ENCODE data around the gene SFXN5.

SFXN5 gene

GRCh38 chr2:72975017-72975416 lies 96.5 kb downstream of the SFXN5 start:
- DNase-seq (ENCODE audit: low spot score): no peak
- in situ Hi-C loops (cut with MboI; ENCODE audit: low pct_unique_long_range_greater_than_20kb, low sequenced_read_pairs, unreplicated experiment): loop anchor here (25.0 kb wide), 1 partner anchor 187 kb away; no protein-coding TSS in a partner anchor
- TF ChIP-seq CTCF (IDR thresholded peaks at IDR 0.05; ENCODE audit: extremely low read depth, insufficient read depth, missing control alignments): no peak

GRCh38 chr2:72974436-72974754 lies 97.1 kb downstream of the SFXN5 start:
- in situ Hi-C loops (cut with MboI; ENCODE audit: low pct_unique_long_range_greater_than_20kb, low sequenced_read_pairs, unreplicated experiment): no loop called here
- no peak for TF ChIP-seq CTCF (IDR thresholded peaks at IDR 0.05; ENCODE audit: extremely low read depth, insufficient read depth, missing control alignments)
- DNase-seq (ENCODE audit: low spot score): no peak

- DNase-seq (ENCODE audit: low spot score): peak; percentile 83
- TF ChIP-seq CTCF (IDR thresholded peaks at IDR 0.05; ENCODE audit: extremely low read depth, insufficient read depth, missing control alignments): peak; percentile 93
- in situ Hi-C loops (cut with MboI; ENCODE audit: low pct_unique_long_range_greater_than_20kb, low sequenced_read_pairs, unreplicated experiment): no loop called here
These were observed 97.7 kb downstream of the SFXN5 start for GRCh38 chr2:72973566-72974435.

- in situ Hi-C loops (cut with MboI; ENCODE audit: low pct_unique_long_range_greater_than_20kb, low sequenced_read_pairs, unreplicated experiment): no loop called here
- TF ChIP-seq CTCF (IDR thresholded peaks at IDR 0.05; ENCODE audit: extremely low read depth, insufficient read depth, missing control alignments): no peak
- DNase-seq (ENCODE audit: low spot score): no peak
These were observed 98.4 kb downstream of the SFXN5 start for GRCh38 chr2:72973137-72973535.

GRCh38 chr2:72972352-72973136 lies 99.0 kb downstream of the SFXN5 start:
- no peak for DNase-seq (ENCODE audit: low spot score)
- no peak for TF ChIP-seq CTCF (IDR thresholded peaks at IDR 0.05; ENCODE audit: extremely low read depth, insufficient read depth, missing control alignments)
- in situ Hi-C loops (cut with MboI; ENCODE audit: low pct_unique_long_range_greater_than_20kb, low sequenced_read_pairs, unreplicated experiment): no loop called here

GRCh38 chr2:72971036-72971435 lies 100.5 kb downstream of the SFXN5 start:
- DNase-seq (ENCODE audit: low spot score): no peak
- in situ Hi-C loops (cut with MboI; ENCODE audit: low pct_unique_long_range_greater_than_20kb, low sequenced_read_pairs, unreplicated experiment): no loop called here
- TF ChIP-seq CTCF (IDR thresholded peaks at IDR 0.05; ENCODE audit: extremely low read depth, insufficient read depth, missing control alignments): no peak
